B cell (primary cell): Measurements from ENCODE around the gene LSM4.

Source experiments
- CTCF ChIP-seq: fragments of 200-600 bp; IDR thresholded peaks from one replicate; pipeline ENCODE4 v1.8.0; 2022; ENCODE audit warnings: antibody characterized with exemption, mild to moderate bottlenecking
- EZH2 ChIP-seq: IDR thresholded peaks from 2 replicates; pipeline ENCODE4 v1.6.1; 2012; ENCODE audit warnings: borderline replicate concordance, low read depth, mild to moderate bottlenecking, moderate library complexity, low read length; ENCODE audit not compliant: insufficient read depth, poor library complexity, severe bottlenecking

GRCh38 chr19:18322318-18322758 lies 538 bp downstream of the LSM4 start:
- TF ChIP-seq CTCF (no peak), EZH2 (no peak)
